K562 treated with DMSO at 1 percent for 4 hours (cell line): ENCODE results near the gene FIGNL1. TPM values are rescaled to one million over a fixed set of nuclear protein-coding genes. Genes with fewer than 3 reads are reported as not detected.

Experiments
- total RNA-seq: library from RNA; unstranded; fragments of 300-600 nt; gene quantifications from 2 replicates; pipeline ENCODE4 v1.2.3, GENCODE V29; 2022; ENCODE audit not compliant: insufficient read depth

FIGNL1 gene
- 18.8 and 20.6 TPM in 2 replicates for total RNA-seq

GRCh38 chr7:50449881-50450589, at the start of gene FIGNL1:
TSS of gene FIGNL1 (minus strand) at chr7:50450350. CDS start at chr7:50447287, 3,063 bp downstream.

Other genes starting within 250 kb of the FIGNL1 start
- gene IKZF1, start 145.6 kb downstream of the FIGNL1 start, total RNA-seq, result 20.7 and 31.7 TPM in 2 replicates
- not detected in 2 replicates for gene DDC, start 115.1 kb upstream of the FIGNL1 start, total RNA-seq